HG03442 (cell line): ENCODE results near the gene MSRB3.

Experiments used
- ATAC-seq: cut with Tn5 transposase; IDR thresholded peaks from one replicate; pipeline ENCODE4 v1.9.1; 2021; ENCODE audit warnings: mild to moderate bottlenecking, moderate library complexity; ENCODE audit not compliant: unreplicated experiment

MSRB3 gene

DNA sequence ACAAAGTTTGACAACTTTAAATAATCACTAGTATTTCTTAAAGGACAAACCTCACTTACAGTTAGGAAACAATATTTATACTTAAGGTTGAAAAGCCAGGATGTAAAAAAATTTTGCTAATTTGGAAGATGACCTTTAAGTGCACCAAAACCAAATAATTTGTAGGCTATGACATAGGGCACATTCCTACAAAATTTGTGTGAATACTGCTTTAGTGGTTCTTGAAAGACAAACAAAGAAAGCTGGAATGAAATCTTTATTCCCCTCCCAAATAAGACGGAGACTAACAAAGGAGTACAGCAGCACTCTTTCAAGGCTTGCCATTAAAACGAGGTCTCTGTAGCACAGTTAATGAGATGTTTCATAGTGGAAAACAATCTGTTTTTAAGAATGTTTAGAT lies 45.6 kb downstream of the MSRB3 start:
- no peak for ATAC-seq

DNA sequence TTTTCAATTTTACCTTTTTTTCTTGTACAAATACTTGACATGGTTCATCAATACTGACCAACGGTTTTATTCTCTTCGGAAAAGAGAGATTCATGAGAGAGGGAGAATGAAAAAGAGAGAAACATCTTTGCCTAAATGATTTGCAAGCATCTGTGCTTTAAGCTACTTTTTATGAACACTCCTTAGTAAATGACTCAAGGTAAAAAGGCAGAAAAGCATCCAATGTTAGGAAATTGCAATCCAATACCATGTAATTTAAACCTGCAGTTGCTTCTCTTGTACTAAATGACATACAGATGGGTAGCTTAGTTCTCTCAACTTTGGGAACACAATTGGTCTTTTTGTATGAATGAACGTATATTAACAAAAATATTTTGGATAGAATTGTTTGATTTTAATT lies 46.1 kb downstream of the MSRB3 start:
- no peak for ATAC-seq

DNA sequence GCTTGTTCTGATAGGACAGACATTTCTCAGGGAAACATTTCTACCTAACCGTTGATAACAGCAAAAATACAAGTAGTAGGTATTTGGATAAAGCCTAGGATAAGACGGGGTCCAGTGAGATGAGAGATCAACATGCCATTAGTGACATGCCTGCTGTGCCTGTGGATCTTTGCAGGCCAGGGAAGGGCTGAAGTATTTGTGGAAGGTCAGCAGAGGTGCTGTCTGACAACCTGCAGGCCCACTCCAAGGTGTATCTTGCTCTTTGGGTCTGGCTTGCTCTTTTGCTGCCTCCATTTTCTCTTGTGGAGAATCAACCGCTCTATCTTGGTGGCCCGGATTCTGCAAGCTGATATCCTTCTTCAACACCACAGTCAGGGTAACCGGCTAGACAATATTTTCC lies 46.7 kb downstream of the MSRB3 start:
- no peak for ATAC-seq

DNA sequence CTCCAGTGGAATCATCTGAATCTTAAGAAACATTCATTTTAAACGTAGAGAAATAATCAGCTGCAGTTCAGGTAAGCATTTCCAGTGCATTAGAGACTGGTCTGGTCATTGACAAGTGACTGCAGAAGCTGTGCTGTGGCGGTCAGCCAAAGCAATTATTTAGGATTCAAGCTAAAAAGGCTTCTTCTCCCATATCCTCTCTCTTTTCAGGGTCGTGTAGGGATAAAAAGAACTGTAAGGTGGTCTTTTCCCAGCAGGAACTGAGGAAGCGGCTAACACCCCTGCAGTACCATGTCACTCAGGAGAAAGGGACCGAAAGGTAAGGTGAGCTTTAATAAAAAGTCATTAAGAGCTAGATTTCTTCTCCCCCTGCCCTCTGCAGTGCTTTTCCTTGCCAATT lies 48.1 kb downstream of the MSRB3 start:
- ATAC-seq, result no peak

DNA sequence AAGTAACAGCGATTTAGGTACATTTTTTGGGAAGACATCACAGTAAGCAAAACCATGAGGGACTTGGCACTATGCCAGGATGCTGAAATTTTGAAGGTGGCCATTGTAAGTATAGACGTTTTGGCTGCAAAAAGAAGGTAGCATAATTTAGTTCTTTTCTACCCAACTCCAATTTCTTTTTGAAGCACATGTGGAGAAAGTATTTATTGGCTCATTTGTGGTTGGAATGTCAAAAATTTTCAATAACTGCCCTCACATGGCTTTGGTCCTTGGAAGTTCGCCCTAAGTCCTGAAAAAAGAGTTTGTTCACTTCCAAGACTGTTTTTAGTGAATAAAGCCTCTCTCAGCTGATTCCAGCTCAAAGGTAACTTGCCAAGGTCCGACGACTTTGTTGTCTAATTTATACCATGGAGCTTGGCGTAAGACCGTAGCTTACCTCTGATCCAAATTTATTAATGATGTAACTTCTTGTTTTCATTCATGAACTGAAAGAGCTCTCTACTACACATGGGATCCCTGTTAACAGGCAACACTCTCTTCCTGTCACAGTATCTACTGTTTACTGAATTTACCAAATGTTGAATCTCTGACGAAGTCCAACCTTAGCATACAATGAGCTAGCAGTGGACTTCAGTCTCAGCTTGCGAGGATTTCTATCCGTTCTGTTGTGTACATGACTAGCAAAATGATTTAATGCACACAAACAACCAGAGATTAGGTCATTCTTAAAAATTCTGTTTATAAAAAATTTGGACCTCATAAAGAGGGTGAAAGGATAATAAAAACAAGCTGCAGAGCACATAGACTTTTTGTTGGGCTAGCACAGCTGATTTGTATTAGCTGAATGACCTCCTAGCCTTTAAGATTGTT lies 49.0 kb downstream of the MSRB3 start:
- no peak for ATAC-seq

DNA sequence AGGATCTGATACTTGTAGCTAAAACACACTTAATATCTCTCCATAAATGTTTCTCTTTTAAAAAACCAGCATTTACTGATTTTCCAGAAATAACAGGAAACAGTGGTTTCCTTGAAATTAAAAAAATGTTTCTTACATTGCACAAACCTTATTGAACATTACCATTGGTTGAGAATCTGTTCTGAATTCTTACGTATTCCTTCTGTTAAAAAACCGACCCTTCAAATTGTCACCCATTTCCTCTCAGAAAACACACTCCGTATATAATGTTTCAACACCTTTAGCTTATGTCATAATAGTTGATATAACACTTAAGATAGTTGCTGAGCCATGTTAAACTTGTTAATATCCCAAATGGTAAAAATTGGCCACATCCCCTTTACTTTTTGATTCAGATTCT lies 51.2 kb downstream of the MSRB3 start:
- no peak for ATAC-seq

DNA sequence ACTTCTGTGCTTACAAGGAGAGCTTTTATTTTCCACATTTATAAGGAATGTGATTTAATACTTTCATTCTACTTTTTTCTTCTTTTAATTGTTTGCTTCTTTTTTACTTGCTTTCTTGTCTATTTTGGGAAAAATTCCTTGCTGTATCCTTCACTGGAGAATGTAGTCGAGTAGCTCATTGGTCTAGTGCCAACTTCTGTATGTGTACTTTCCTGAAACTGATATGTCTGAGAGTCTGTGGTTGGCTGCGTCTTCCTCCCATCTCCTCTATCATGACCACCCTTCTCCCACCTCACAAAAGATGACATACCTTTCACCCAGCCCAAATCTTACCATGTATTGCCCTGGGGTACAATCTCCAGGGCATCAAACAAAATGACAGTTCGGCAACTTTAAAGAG lies 51.8 kb downstream of the MSRB3 start:
- ATAC-seq, result no peak

DNA sequence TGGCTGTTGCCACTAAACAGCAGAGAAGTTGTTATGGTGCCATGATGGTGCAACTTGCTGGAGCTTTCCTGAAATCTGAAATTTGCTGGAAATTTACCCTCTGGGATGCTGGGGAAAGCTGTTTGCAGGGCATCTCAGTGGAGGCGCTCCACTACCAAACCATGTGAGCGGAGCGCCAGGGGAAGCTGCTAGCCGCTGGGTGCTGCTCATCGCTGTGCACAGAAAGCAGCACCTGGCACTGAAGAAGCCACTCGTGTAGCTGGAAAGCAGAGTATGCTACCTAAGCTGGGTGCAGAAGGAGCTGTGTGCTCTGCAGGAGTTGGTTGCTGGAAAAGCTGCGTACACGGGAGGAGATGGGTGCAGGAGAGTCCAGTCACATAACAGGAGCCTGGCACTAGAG lies 53.0 kb downstream of the MSRB3 start:
- no peak for ATAC-seq

DNA sequence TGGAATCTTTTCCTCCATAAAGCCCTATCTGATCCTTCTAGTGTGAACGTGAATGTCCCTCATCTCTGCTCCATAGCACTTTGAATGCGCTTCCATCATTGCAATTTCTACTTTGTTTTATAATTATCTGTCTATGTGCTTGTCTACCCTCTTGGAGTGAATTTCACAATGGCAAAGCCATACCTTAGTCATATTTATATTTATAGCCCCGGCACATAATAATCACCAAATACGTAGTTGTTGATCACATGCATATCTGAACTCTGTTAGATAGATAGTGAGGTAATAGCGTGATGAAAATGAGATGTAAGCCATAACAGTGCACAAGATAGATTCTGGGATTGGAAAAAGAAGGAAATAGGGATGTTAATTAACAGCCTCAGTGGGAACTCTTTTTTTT lies 55.2 kb downstream of the MSRB3 start:
- no peak for ATAC-seq

DNA sequence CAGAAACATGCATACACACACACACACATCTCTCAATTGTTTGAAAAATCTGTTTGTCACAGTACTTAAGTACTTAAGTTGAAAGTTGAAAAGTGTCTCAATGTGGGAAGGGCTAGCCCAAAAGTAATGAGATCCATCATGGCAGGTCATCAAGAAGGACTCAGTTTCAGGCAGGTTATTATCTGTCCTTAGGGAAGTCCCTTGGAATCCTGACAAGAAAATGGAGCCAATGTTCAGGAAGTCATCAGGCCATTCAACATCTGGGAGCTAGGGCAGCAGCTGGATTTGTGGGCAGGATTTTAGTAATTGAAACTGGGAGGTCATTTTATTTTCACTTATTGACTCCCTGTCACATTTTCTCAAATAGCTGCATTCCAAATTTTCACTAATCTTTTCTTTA lies 56.0 kb downstream of the MSRB3 start:
- ATAC-seq, result no peak

DNA sequence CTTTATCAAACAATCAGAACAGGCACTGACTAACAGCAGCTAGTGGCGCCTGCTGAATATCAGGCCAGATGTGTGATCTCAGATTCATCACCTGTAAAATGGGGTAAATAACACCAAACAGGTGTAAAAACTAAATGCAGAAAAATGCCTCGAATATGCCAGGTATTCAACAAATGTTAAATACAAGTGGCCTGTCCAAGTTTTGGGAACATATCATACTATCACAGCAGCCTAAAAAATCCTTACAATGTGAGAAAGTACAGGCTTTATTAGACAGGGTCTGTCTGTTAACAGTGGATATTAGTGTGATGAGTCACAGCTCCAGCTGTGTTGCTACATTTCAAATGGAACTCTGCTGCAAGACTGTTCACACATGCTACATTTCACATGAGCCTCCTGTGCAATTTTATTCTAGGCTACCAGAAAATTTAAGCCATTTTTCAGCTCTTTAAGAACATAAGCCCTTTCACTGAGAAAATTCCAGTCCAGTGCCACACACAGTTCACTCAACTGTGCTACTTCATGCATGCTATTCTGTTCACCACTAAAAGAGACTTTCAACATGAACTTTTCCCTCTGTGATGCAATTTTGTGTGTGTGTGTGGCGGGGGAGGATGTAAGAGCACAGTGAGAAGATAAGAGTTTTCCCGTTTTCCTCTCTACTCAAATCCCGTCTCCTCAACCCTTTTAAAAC lies 56.7 kb downstream of the MSRB3 start:
- no peak for ATAC-seq

DNA sequence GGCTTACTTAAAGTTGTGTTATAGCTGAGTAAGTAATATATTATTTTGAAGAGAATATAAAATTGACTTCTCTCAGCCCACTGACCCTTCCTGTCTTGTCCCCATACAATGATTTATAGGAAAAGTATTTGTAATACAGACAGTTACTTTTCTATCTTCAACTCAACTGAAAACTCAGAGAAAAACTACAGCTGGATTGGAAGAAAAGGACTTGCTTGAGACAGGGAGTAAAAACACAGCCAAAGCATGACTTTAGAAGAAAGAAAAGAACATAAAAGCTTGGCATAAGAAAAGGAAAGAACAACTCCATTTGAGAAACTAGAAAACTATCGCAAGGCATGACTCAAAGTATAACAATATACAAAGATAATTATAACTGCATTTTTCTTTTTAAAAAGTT lies 57.5 kb downstream of the MSRB3 start:
- ATAC-seq, result no peak

DNA sequence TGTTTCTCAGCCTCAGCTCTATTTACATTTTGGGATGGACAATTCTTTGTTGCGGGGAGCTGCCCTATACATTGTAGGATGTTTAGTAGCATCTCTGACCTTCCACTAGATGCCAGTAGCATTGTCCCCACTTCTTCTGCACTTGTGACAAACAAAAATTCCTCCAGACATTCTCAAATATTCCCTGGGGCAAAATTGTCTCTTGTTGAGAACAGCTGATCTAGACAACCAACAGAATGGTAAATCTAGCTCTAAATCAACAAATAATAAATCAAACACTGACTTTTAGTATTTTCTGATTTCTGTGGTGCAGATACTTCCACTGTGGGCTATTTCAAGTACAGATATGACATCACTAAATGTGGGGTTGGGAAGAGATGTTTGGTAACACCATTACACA lies 60.7 kb downstream of the MSRB3 start:
- ATAC-seq, result no peak

DNA sequence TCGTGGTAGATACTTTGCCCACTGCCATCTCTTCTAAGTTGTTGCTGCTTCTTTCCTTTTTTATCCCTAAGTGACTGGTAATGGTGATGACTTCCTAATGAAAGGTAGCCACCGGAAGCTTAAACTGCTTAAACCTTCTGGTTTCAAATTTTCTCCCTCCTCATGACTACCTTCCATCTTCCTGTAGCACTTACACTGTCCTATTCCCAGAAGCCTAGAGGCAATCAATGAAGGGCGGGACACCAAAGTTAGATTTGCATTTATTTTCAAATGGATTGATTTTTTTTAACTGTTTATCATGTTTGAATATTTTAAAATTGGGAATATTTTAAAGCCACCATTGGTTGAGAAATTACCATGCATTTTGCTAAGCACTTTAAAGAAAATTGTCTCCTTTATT lies 64.7 kb downstream of the MSRB3 start:
- no peak for ATAC-seq

DNA sequence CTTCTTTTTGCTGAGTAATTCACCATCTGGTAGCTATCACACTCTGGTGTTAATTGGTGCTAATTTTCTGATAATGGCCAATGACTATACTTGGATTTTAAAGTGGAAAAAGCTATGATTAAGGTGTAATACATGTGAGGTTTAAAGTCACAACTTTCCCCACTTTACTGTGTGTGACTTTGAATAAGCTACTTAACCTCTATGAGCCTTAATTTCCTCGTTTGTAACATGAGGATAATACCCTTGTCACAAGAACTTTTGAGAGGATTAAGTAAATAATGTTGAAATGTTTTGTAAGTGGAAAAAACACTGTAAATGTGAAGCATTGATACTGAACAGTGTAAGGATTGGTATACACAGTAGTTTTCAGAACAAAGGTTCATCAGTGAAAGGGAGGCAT lies 65.3 kb downstream of the MSRB3 start:
- ATAC-seq, result no peak

DNA sequence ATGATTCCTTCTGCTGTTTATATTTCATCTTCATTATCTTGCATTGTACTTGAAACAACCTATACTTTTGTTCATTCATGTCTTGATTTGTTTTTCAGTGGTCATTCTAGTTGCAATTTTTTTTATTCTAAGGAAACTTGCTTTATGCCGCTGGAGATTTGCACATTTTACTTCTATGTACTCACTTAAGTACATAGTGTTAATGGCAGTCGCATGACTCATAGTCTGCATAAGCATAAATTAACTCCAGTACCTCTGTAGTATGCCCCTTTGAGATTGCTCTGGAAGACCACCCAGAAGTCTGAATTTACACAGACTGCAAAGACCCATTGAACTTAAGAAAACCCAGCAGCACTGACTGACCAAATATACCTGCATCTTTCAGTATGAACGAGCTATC lies 77.0 kb downstream of the MSRB3 start:
- no peak for ATAC-seq

DNA sequence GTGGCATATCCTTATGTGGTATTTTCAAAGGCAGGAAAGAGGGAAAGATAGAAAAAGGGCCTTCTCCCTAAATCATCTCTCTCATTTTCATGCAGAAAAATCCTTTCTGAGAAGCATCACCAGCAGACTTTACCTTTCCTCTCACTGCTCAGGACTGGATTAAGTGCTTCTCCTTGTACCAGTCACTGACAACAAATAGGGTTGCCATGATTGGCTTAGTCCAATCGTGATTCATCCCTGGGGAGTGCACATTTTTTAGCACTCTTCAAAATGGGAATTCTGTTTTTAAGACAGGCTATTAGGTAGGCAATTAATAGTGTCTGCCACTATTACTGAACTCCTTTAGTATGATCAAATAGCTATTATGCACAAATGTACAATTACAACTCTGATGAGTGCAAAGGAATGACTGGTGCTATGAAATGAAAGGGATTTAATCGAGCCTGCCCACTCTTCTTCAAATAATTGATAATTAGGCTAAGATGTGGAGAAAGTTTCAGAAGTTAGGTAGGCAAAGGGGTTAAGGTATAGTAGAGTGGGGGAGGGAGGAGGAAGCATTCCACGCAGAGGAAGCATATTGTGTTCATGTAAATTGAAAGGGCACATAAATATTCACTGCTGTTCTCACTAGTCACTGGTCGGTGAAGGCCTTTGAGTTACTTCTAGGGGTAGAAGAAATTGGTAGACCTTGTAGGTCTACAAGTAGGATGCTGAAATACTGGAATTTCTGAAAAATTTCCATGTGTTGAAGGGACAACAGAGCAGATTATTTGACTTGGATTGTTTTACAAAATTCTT lies 84.0 kb downstream of the MSRB3 start:
- no peak for ATAC-seq

DNA sequence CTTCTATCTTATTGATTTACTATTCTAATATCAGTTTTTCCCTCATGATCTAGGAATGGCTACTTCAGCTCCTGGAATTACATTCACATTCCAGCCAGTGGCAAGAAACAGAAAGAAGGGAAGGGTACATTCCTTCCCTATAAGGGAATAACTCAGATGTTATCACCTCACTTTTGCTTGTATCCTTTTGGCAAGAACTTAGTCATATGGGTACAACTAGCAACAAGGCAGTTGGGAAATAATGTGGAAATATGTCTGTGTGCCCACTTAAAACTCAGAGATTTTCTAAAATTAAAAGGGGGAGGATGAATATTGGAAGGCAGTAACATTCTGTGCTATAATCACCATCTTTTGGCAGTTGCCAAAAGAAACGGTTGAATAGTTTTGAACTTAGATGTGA lies 85.6 kb downstream of the MSRB3 start:
- ATAC-seq, result no peak

DNA sequence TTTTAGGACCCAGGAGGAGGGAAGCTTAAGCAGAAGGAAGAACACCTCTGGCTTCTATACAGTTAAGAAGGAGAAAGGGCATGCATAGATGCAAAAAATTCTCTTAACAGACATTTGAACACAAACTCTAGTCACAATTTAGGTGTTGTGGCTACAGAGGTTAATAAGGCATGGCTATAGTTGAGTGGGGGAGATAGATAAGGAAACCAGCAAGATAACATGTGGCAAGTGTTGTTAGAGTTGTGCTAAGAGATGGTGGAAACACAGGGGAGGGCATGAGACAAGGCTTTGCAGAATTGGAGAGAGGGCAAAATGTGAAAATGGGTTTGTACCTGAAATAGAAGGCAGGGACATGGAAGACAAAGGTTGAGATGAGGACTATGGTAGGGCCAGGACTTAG lies 88.9 kb downstream of the MSRB3 start:
- no peak for ATAC-seq

DNA sequence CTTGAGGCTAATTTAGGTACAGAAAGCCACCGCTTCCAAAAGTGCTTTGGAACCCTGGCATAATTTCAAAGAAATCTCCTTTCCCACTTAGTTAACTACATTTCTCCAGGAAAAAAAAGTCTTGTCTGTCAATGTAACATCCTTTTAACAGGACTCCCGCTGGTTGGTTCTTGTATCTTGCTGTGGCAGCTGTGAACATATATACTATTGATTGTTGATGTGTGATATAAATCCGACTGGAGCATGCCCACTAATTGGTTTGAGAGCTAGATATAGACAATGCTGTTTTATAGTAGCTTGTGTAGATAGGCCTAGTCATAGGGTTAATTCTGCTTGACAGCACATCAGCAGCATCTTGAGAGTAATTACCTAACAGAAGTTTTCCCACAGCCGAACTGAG lies 89.6 kb downstream of the MSRB3 start:
- no peak for ATAC-seq

DNA sequence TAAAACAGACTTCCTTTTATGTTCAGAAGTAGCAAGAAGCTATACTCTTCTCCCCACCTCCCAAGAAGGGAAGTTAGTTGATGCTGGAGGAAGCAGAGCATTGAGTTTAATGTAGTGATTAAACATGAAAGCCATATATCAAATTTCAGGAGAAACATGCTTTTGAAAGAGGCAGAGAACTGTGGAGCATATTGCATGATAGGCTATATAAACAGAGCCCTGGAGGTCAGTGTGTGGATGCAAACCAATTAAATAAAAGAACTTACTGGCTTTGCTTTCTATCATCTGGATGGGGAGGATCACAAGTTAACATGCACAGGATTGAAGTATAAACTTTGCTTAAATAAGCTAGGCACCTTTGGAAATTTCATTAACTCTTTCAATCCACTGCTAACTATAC lies 94.1 kb downstream of the MSRB3 start:
- no peak for ATAC-seq

DNA sequence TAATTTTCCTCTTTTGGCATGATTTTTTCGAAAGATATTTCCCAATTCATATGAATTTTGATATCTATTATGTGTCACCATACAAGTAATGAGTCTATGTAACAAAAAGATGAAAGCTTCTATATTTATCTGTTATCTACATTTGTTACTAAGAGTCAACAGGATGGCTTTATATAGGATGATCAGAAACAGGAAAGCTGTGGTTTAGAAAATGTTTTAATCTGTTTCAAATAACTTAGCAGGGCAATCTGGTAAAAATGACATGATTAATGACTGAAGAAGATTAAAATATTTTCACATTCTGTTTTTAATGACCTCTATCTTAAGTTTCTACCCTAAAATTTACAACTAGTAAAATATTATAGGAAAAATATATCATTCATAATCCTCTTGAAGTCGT lies 105.8 kb downstream of the MSRB3 start:
- no peak for ATAC-seq
